BLaER1 (cell line): ENCODE data around the gene CFAP20DC.
A peak's percentile ranks its signal among the peaks of the same experiment; 100 is the strongest.

Experiments
- H3K27ac ChIP-seq: shearing (Covaris generic); formaldehyde crosslinking; 2 replicates; pipeline ENCODE4 v1.8.1; 2022
- H3K27me3 ChIP-seq: shearing (Covaris generic); formaldehyde crosslinking; 2 replicates; pipeline ENCODE4 v1.8.1; 2022
- H3K36me3 ChIP-seq: shearing (Covaris generic); formaldehyde crosslinking; 2 replicates; pipeline ENCODE4 v1.8.1; 2022
- H3K4me1 ChIP-seq: shearing (Covaris generic); formaldehyde crosslinking; 2 replicates; pipeline ENCODE4 v1.8.1; 2022
- H3K4me2 ChIP-seq: shearing (Covaris generic); formaldehyde crosslinking; 2 replicates; pipeline ENCODE4 v1.8.1; 2022
- H3K4me3 ChIP-seq: shearing (Covaris generic); formaldehyde crosslinking; 2 replicates; pipeline ENCODE4 v1.8.1; 2022
- H3K9ac ChIP-seq: shearing (Covaris generic); formaldehyde crosslinking; 2 replicates; pipeline ENCODE4 v1.8.1; 2022
- H3K9me3 ChIP-seq: shearing (Covaris generic); formaldehyde crosslinking; 2 replicates; pipeline ENCODE4 v1.8.1; 2022
- H4K20me1 ChIP-seq: shearing (Covaris generic); formaldehyde crosslinking; 2 replicates; pipeline ENCODE4 v1.8.1; 2022
- Cebpa-rat ChIP-seq: shearing (Covaris generic); IDR thresholded peaks from 2 replicates; pipeline ENCODE4 v1.8.1; 2022

The CFAP20DC gene

DNA sequence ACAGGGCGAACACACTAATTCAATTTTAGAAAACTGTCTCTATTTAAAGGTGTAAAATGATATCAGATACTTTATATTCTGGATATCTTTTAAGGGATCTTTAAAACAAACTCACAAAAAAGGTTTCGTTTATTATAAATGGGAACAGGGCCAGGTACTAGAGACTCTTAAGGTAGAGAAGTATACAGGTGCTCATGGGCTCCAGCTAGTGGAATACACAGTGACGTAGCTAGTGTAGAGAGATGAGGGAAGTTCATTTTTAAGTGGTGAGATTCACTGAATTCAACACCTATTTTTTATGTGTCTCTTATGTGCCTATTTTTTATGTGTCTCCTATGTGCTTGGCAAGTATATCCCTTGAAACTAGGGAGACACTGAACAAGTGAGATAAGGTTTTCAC lies 250.6 kb downstream of the CFAP20DC start:
- H4K20me1 ChIP-seq = no peaks in the 10 kb centered on the region
- no peak overlapping the region for H3K4me3 ChIP-seq
- no peaks in the 10 kb centered on the region for H3K4me1 ChIP-seq
- no peaks in the 10 kb centered on the region for H3K27me3 ChIP-seq
- H3K9me3 ChIP-seq = 0 out of 2 replicates have a peak, but pooled peaks cover 3% of the 10 kb centered on the region
- no peak overlapping the region for H3K9ac ChIP-seq
- peaks cover 72% of the 10 kb centered on the region for H3K36me3 ChIP-seq
- no peak for TF ChIP-seq Cebpa-rat
- H3K27ac ChIP-seq = no peak overlapping the region
- H3K4me2 ChIP-seq = no peak overlapping the region

DNA sequence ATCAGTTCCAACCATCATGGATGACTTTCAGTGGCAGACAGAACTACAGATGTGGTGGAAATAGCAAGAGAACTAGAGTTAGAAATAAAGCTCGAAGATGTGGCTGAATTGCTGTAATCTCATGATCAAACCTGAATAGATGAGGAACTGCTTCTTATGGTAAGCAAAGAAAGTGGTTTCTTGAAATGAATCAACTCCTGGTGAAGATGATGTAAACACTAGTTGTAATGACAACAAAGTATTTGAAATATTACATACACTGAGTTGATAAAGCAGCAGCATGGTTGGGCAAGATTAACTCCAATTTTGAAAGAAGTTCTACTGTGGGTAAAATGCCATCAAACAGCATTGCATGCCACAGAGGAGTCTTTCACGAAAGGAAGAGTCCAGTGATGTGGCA lies 251.5 kb downstream of the CFAP20DC start:
- no peaks in the 10 kb centered on the region for H4K20me1 ChIP-seq
- no peaks in the 10 kb centered on the region for H3K4me1 ChIP-seq
- no peaks in the 10 kb centered on the region for H3K27me3 ChIP-seq
- H3K4me3 ChIP-seq = no peak overlapping the region
- H3K36me3 ChIP-seq = peaks cover 81% of the 10 kb centered on the region
- no peak overlapping the region for H3K9ac ChIP-seq
- no peak overlapping the region for H3K4me2 ChIP-seq
- TF ChIP-seq Cebpa-rat = no peak
- H3K9me3 ChIP-seq = 0 out of 2 replicates have a peak, but pooled peaks cover 3% of the 10 kb centered on the region
- no peak overlapping the region for H3K27ac ChIP-seq

DNA sequence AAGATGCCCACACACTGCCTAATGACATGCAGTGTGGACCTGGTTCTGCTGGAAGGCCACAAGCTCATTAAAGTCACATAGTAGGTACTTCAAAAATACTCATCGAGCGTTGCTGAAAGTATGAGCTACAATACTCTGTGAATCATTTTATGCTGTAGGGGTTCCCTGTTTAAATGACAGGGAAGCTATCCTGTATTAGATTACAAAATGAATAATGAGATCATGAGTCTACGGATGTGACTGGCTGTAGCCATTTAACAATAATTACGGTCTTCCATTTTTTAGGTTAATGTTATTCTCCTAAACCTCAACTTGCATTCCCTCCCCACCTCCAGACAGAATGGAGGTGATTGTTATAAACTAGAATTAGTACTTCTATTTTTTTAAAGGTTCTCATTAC lies 255.1 kb downstream of the CFAP20DC start:
- 0 out of 2 replicates have a peak, but pooled peaks cover 3% of the 10 kb centered on the region for H3K9me3 ChIP-seq
- H3K27ac ChIP-seq = no peak overlapping the region
- no peaks in the 10 kb centered on the region for H3K4me1 ChIP-seq
- no peak overlapping the region for H3K4me2 ChIP-seq
- H3K4me3 ChIP-seq = no peak overlapping the region
- H3K36me3 ChIP-seq = peaks cover 76% of the 10 kb centered on the region
- H3K27me3 ChIP-seq = no peaks in the 10 kb centered on the region
- H4K20me1 ChIP-seq = no peaks in the 10 kb centered on the region
- no peak overlapping the region for H3K9ac ChIP-seq
- TF ChIP-seq Cebpa-rat = no peak

DNA sequence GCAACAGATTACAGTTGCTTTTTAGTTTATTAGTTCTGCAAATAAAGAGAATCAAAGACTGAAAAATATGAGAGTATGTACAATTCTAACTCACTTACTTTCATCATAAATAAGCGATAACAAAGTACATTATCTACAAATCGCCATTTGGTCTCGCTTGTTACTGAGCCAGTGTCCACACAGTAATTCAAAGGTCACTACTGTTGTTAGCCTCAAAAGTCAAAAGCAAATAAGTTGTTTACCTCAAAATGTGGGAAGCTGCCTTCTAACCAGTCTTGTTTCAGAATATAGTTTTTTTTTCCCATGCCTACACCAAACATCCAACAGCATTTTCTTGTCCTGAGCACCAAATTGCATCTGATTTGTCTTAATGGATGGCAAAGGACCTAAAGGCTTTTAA lies 255.9 kb downstream of the CFAP20DC start:
- Histone ChIP-seq H3K4me1 (no peaks in the 10 kb centered on the region), H3K27ac (no peak overlapping the region), H4K20me1 (no peaks in the 10 kb centered on the region), H3K36me3 (peaks cover 69% of the 10 kb centered on the region), H3K4me3 (no peak overlapping the region), H3K27me3 (no peaks in the 10 kb centered on the region), H3K4me2 (no peak overlapping the region), H3K9me3 (0 out of 2 replicates have a peak, but pooled peaks cover 3% of the 10 kb centered on the region), H3K9ac (no peak overlapping the region)
- no peak for TF ChIP-seq Cebpa-rat

DNA sequence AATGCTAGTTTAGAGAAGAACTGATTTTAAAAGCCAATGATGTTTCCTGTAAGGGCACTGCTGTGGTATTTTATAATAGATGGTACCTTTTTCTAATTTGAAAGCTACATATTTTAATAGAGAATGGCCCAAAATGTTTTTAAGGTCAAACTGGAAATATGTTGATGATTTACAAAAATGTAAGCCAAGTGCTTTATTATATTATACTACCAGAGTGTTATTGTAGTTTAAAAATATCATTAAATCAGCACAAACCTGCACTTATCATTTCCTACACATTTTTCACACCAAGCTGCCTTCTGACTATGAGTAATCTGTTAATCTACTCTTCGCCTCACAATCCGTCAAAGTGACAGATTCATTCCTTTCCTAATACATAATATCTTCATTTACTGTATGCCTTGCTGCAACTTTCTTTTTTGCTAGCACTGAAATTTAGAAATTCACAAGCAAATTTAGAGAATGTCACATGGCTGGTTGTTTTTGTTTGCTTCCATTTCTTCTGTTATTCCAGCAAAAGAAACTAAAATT lies 256.8 kb downstream of the CFAP20DC start:
- no peak overlapping the region for H3K9ac ChIP-seq
- H3K4me2 ChIP-seq = no peak overlapping the region
- H4K20me1 ChIP-seq = no peaks in the 10 kb centered on the region
- no peak for TF ChIP-seq Cebpa-rat
- H3K4me3 ChIP-seq = no peak overlapping the region
- no peak overlapping the region for H3K27ac ChIP-seq
- H3K9me3 ChIP-seq = 0 out of 2 replicates have a peak, but pooled peaks cover 11% of the 10 kb centered on the region
- H3K27me3 ChIP-seq = no peaks in the 10 kb centered on the region
- H3K36me3 ChIP-seq = peaks cover 68% of the 10 kb centered on the region
- H3K4me1 ChIP-seq = no peaks in the 10 kb centered on the region

DNA sequence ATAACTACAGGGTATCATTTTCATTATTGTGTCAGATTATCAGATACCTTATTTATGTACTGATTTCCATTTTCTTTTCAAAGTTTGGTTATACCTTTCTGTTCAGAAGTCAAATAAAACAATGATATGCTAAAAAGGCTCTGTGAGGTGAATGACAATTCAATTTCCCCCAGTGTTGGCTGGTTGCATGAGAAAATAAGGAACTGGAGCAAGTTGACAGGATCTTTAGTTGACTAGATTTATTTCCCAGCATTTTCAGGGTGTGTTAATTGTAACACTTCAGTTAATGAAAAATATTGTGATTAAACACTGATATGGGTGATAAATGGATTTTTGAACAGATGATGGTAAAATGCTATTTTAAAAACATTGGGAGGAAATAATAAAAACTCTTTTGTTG lies 260.4 kb downstream of the CFAP20DC start:
- no peaks in the 10 kb centered on the region for H4K20me1 ChIP-seq
- no peaks in the 10 kb centered on the region for H3K4me1 ChIP-seq
- peaks cover 42% of the 10 kb centered on the region for H3K36me3 ChIP-seq
- no peak overlapping the region for H3K27ac ChIP-seq
- no peak overlapping the region for H3K4me2 ChIP-seq
- H3K4me3 ChIP-seq = no peak overlapping the region
- no peaks in the 10 kb centered on the region for H3K27me3 ChIP-seq
- no peak for TF ChIP-seq Cebpa-rat
- no peak overlapping the region for H3K9ac ChIP-seq
- peaks cover 13% of the 10 kb centered on the region for H3K9me3 ChIP-seq

DNA sequence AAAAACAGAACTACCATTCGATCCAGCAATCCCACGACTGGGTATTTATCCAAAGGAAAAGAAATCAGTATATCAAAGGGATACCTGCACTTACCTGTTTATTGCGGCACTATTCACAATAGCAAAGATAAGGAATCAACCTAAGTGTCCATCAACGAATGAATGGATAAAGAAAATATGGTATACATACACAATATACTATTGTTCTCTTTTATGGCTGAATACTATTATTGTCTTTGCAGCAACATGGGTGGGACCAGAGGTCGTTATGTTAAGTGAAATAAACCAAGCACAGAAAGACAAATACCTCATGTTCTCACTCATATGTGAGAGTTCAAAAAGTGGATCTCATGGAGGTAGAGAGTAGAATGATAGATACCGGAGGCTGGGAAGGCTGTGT lies 264.9 kb downstream of the CFAP20DC start:
- H3K9me3 ChIP-seq = peaks cover 52% of the 10 kb centered on the region
- no peaks in the 10 kb centered on the region for H4K20me1 ChIP-seq
- no peak overlapping the region for H3K27ac ChIP-seq
- no peak overlapping the region for H3K9ac ChIP-seq
- no peak for TF ChIP-seq Cebpa-rat
- no peaks in the 10 kb centered on the region for H3K4me1 ChIP-seq
- no peaks in the 10 kb centered on the region for H3K27me3 ChIP-seq
- H3K36me3 ChIP-seq = peaks cover 24% of the 10 kb centered on the region
- H3K4me2 ChIP-seq = no peak overlapping the region
- H3K4me3 ChIP-seq = no peak overlapping the region

DNA sequence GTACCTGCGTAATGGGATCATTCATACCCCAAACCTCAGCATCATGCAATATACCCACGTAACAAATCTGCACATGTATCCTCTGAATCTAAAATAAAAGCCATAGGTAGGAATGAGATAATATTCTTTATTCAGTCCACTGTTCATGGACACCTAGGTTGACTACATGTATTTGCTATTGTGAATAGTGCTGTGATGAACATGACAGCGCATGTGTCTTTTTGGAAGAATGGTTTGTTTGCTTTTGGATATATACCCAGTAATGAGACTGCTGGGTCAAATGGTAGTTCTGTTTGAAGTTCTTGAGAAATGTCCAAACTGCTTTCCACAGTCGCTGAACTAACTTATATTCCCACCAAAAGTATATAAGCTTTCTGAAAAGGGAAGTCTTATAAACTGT lies 265.4 kb downstream of the CFAP20DC start:
- Histone ChIP-seq H3K27me3 (no peaks in the 10 kb centered on the region), H4K20me1 (no peaks in the 10 kb centered on the region), H3K4me1 (no peaks in the 10 kb centered on the region), H3K27ac (no peak overlapping the region), H3K4me3 (no peak overlapping the region), H3K4me2 (no peak overlapping the region), H3K9ac (no peak overlapping the region), H3K9me3 (peaks cover 56% of the 10 kb centered on the region), H3K36me3 (peaks cover 24% of the 10 kb centered on the region)
- no peak for TF ChIP-seq Cebpa-rat

DNA sequence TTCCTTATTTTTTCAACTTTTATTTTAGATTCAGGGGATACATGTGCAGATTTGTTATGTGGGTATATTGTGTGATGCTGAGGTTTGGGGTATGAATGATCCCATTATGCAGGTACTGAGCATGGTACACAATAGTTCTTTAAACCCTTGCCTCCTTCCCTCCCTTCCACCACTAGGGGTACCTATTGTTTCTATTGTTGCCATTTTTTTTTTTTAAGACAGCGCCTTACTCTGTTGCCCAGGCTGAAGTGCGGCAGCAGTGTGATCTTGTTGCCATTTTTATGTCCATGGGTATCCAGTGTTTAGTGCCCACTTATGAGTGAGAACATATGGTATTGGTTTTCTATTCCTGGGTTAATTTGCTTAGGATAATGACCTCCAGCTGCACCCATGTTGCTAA lies 266.0 kb downstream of the CFAP20DC start:
- TF ChIP-seq Cebpa-rat = no peak
- no peak overlapping the region for H3K4me3 ChIP-seq
- no peak overlapping the region for H3K9ac ChIP-seq
- no peaks in the 10 kb centered on the region for H4K20me1 ChIP-seq
- H3K4me1 ChIP-seq = no peaks in the 10 kb centered on the region
- H3K4me2 ChIP-seq = no peak overlapping the region
- peaks cover 62% of the 10 kb centered on the region for H3K9me3 ChIP-seq
- peaks cover 25% of the 10 kb centered on the region for H3K36me3 ChIP-seq
- no peak overlapping the region for H3K27ac ChIP-seq
- H3K27me3 ChIP-seq = no peaks in the 10 kb centered on the region

DNA sequence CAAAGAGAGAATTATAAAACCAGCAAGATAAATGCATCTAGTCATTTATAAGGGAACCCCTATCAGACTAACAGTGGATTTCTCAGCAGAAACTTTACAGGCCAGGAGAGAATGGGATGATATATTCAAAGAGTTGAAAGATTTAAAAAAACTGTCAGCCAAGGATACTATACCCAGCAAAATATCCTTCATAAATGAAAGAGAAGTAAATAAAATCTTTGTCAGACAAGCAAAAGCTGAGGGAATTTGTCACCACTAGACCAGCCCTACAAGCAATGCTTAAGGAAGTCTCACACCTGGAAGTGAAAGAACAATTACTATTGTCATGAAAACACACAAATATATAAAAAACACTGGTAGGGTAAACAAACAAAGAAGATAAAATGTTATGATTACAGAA lies 269.9 kb downstream of the CFAP20DC start:
- no peak overlapping the region for H3K27ac ChIP-seq
- H4K20me1 ChIP-seq = no peaks in the 10 kb centered on the region
- peaks cover 67% of the 10 kb centered on the region for H3K9me3 ChIP-seq
- TF ChIP-seq Cebpa-rat = no peak
- H3K4me3 ChIP-seq = peak overlapping the region; percentile 30; the same call in 1 of the 2 replicates
- peaks cover 28% of the 10 kb centered on the region for H3K36me3 ChIP-seq
- H3K4me2 ChIP-seq = no peak overlapping the region
- H3K9ac ChIP-seq = no peak overlapping the region
- H3K27me3 ChIP-seq = no peaks in the 10 kb centered on the region
- H3K4me1 ChIP-seq = no peaks in the 10 kb centered on the region

DNA sequence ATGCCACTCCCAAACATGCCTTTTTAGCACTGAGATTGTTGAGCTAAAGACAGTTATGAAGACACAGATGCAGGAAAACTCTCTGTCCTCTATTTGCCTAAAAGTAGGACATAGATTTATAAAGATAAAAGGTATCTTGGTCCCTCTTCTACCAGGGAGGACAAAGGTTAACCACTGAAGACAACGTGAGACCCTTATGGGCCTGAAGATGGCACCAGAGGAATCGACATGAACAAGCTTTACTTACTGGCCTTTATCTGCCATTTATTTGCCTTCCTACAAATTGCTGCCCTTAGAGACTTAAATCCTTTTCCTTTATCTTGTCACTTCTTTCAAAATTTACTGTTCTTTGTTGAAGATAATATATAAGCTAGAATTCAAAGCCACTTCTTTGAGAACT lies 273.6 kb downstream of the CFAP20DC start:
- H3K27ac ChIP-seq = no peak overlapping the region
- H3K9ac ChIP-seq = no peak overlapping the region
- no peaks in the 10 kb centered on the region for H4K20me1 ChIP-seq
- peaks cover 17% of the 10 kb centered on the region for H3K36me3 ChIP-seq
- no peaks in the 10 kb centered on the region for H3K27me3 ChIP-seq
- no peaks in the 10 kb centered on the region for H3K4me1 ChIP-seq
- H3K9me3 ChIP-seq = peaks cover 36% of the 10 kb centered on the region
- no peak overlapping the region for H3K4me2 ChIP-seq
- no peak overlapping the region for H3K4me3 ChIP-seq
- TF ChIP-seq Cebpa-rat = no peak
